ENCODE data around the gene TMEM30A.

TMEM30A gene

DNA sequence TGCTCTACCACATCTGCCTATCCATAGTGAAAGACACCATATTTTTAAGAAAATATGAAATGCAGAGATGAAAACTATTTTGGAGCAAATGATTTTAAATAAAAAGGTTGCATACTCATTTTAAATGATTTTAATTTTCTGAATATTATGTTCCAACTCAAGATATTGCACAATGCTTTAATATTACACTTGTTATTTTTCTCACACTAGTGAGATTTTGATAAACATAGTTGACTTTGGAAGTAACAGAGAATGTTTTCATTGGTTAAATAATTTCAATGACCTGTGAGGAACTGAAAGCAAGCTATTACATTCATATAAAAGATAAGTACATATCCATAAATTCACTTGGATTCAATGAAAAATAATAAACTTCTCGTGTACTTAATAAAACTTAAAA is 7.2 kb upstream of the TMEM30A start:
- no peak for DNase-seq (ENCODE audit: low read depth)

DNA sequence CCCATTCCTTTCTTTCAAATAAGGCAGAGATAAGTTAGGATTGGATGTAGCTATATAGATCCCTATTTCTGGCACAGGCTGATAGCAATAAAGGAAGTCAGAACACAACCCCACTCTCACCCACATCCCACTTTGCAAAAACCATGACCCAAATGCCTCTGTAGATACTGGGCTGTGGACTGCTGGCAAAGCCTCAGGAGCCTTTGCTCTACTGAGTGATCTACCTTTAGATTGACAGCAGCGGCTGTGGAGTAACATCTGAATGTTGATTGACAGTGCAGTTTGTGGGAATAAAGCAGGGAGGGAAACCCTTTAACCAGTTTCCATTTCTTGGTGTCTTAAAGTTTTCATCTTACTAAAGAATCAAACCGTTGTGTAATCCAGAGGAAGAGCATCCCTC is 6.7 kb upstream of the TMEM30A start:
- DNase-seq (ENCODE audit: low read depth): no peak

DNA sequence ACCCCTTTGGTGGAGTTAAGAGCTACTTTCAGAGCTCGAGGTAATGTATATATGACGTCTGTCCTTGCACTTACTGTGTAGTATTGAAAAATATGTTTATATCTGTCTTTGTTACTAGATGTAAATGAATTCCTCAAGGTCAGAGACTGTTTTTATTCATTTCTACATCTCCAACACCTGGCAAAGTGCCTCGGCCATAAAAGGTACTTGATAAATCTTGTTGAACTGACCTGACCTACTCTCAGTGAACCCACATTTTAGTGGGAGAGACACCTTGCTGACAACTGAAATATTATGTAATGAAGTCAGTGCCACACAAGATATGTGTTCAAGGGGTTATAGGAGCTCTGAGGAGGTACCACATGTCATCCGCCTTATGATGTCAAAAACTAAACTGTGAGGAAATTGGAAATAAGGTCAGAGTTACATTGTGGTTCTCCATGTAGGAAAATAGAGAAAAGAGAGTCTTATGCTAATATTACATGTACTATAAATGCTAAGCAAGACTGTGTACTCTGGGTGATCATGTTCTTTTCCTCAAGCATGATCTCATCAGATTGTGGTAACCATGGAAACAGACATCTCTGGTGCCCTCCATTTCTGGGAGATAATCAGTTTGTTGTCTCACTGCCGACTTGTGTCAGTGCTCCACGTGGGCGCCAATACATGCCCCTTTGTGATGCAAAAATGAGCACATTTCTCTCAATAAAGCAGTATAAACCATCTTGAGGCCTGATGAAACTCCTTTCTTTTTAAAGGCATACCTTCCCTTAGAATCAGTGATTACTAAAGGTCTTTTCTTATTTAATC is 5.7 kb upstream of the TMEM30A start:
- DNase-seq (ENCODE audit: low read depth): no peak

GRCh38 chr6:75288023-75288422 is 3.4 kb upstream of the TMEM30A start:
- no peak for DNase-seq (ENCODE audit: low read depth)

DNA sequence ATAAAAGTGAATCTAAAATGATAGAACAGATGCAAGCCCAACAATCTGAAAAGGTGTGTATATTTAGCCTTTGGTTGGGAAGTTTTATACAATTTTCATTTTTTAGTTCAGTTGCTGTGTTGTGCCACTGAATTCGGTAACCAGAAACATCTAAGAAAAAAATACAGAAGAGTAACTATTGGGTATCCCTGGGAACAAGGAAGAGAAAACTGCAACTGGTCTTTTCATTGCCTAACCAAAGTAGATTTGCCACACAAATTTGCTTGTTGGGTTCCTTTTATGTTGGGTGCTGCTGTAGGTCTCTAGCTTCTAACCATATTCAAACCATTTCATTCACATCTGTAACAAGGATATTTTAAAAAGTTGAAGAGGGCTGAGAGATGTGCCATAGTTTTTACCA is 2.8 kb upstream of the TMEM30A start:
- DNase-seq (ENCODE audit: low read depth): no peak

DNA sequence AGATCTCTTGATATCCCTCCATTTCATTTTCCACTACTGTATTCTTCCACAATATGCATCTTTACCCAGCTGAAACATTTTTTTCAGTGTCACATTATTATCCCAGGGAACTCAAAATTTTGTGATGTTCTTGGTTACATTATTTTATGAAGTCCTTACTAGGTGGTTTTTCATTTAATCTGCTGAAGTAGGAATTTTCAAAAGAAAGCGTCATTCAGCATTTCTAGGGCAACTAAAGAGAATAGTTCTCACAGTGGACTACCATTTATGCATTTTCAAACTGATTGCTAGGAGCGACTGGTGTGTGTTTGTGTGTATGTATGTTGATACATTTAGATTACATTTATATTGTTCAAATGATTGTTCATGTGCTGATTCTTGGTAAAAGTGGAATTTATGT is 2.4 kb upstream of the TMEM30A start:
- no peak for DNase-seq (ENCODE audit: low read depth)

DNA sequence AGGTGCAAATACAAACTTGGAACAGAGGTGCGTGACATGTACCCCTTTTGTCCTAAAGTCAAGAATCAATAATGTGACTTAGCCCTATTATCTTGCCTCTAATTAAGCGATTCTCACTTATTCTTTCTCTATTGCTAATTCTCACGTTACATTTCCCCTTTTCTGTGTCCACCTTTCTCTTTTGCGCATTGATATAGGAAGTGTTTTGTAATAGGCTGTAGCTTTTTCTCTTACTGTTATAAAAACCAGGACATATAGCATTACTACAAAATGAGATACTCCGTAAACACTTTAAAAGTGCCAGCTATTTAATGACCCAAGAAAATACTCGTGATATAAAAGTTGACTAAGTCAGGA is 669 bp upstream of the TMEM30A start:
- DNase-seq (ENCODE audit: low read depth): no peak

- no peak for DNase-seq (ENCODE audit: low read depth)
Observed at GRCh38 chr6:75283907-75284631, 523 bp downstream of the TMEM30A start.

DNA sequence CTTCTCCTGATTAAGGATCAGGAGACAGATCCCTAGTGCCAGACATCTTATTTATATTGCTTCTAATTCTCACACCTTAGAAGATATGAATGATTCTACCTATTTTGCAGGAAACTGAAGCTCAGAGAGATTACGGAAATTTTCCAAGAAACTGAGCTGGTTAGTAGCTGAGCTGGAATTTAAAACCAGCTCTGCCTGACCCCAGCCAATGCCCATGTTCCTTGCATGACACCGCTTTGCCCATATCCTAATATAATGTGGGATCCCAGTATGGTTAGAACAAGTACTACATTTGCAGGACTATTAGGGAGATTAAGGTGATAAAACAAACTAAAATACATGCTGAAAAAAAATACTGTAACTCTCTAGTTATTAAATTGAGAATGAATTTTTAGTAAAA is 1.9 kb downstream of the TMEM30A start:
- DNase-seq (ENCODE audit: low read depth): no peak

DNA sequence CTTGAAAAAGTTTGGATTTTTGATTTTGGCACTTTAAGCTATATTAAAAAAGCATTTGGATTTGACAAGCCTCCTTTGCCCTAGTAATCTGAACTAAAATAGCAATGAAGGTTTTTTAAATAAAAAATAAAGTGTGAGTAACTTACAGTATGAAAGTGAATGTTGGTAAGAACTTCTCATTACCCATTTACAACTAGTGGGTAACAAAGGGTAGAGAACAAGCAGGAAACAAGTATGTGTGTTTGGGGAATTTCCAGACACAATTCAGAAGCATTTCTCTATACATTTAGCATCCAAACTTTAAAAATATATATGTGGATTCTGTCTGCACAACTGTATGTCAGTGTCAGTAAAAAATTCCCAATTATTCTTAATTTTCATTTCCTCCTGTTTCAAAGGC is 2.9 kb downstream of the TMEM30A start:
- no peak for DNase-seq (ENCODE audit: low read depth)

GRCh38 chr6:75280131-75280855 is 4.3 kb downstream of the TMEM30A start:
- DNase-seq (ENCODE audit: low read depth): no peak

- DNase-seq (ENCODE audit: low read depth): no peak
Observed at GRCh38 chr6:75279418-75279817, 5.2 kb downstream of the TMEM30A start.

- no peak for DNase-seq (ENCODE audit: low read depth)
Observed at GRCh38 chr6:75278474-75279077, 6.0 kb downstream of the TMEM30A start.

GRCh38 chr6:75275067-75275466 is 9.5 kb downstream of the TMEM30A start:
- DNase-seq (ENCODE audit: low read depth): peak; percentile 84

DNA sequence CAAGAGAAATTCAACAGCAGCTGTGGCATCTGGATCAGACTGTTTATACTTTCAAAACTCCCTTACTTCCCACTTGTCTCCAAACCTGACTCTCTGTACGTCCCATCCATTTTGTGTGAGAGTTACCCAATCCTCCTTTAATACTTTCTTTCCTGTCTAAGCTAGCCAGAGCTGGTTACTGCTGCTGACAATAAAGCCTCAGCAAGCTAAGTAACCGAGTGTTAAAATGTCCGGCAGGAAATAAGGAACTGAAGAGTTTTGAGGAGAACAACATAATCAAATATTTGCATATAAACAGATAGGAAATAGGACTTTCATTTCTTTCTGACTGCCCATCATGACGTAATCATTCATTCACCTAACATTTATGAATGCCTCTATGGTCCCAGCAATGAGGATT is 11.6 kb downstream of the TMEM30A start:
- DNase-seq (ENCODE audit: low read depth): no peak

GRCh38 chr6:75272145-75272840 is 12.3 kb downstream of the TMEM30A start:
- peak; percentile 43 for DNase-seq (ENCODE audit: low read depth)

DNA sequence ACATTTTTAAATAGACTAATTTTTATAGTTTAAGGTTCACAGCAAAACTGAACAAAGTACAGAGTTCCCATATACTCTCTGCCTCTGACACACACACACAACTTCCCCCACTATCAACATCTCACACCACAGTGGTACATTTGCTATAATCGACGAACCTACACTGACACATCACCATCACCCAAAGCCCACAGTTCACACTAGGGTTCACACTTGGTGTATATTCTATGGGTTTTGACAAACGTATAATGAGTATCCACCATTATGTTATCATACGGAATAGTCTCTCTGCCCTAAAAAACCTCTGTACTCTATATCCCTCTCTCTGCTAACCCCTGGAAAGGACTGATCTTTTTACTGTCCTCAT is 15.6 kb downstream of the TMEM30A start:
- DNase-seq (ENCODE audit: low read depth): no peak

DNA sequence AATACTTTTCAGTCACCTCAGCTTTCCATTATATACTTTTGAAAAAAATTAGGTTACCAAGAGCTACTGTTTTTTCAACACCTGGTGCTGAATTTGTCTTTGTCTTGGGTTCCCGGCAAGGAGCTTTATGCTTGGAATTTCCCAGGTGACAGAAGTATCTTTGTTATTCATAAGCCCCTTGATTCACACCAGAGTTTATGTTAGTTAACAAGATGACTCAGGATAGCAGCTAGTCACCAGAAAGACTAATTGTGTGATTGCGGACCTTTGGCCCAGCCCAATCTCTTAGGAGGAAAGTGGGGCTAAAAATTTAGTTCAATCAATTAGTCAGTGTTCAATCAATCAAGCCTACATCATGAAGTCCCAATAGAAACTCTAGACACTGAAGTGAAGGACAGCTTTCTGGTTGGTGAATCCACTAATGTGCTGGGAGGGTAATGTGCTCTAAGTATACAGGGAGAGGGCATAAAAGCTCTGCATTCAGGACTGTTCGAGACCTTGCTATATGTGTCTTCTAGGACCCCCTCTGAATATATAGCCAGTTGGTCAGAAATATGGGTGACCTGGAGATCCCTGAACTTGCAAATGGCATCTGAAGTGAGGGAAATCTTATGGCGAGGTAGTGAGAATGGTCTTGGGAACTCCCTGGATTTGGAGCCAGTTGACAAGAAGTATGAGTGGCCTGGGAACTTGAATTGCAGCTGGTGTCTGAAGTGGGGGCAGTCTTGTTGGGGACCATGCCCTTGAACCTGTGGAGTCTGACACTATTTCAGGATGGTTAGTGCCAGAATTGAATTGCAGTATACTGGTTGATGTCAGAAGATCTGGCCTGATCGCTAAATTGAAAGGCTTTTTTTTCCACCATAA is 16.2 kb downstream of the TMEM30A start:
- DNase-seq (ENCODE audit: low read depth): no peak

- no peak for DNase-seq (ENCODE audit: low read depth)
Observed at GRCh38 chr6:75267461-75267860, 17.1 kb downstream of the TMEM30A start.

GRCh38 chr6:75266716-75267291 is 17.8 kb downstream of the TMEM30A start:
- no peak for DNase-seq (ENCODE audit: low read depth)

- DNase-seq (ENCODE audit: low read depth): no peak
Observed at GRCh38 chr6:75263401-75263750, 21.2 kb downstream of the TMEM30A start.

All from non-pigmented ciliary epithelial cell (primary cell).